Spleen (tissue), 7 donors: ENCODE data around the gene APOBEC3B.
A peak's percentile ranks its signal among the peaks of the same experiment; 100 is the strongest.
"Not testable (repeated sequence)": the region's sequence is repeated elsewhere in the genome, so short reads cannot be mapped to it uniquely, and the experiment has no call there.

Experiments
- POLR2A ChIP-seq, 3 donors: fragments of 450-650 bp; IDR thresholded peaks; one replicate each; pipeline ENCODE4 v1.5.1; 2017; ENCODE audit warnings: antibody characterized with exemption in 3 of 3, mild to moderate bottlenecking in 1 of 3
- POLR2AphosphoS5 ChIP-seq, 3 donors: sonication (generic); formaldehyde crosslinking; IDR thresholded peaks; one replicate each; pipeline ENCODE4 v1.5.1; 2017; ENCODE audit warnings: antibody characterized with exemption in 3 of 3
- TF ChIP-seq, protein P1 (sequence below), 11 experiments: fragments of 200-600 bp in 7 of 11; fragments of 450-650 bp in 4 of 11; sonication (generic) in 4 of 11; IDR thresholded peaks in 8 of 11; conservative IDR thresholded peaks in 3 of 11; 1 replicate in 7 of 11; 2 replicates in 4 of 11; pipeline versions ENCODE4 v1.4.0 to v1.8.0; 2016 to 2021; ENCODE audit warnings: antibody characterized with exemption in 11 of 11, inconsistent platforms in 4 of 11, mild to moderate bottlenecking in 1 of 11
- donor health status: DM: no; HTN: no; CAD: no; lungs with moderate emphysema.
- donor health status: DM: no; HTN: no; CAD: no.
- donor health status: DM: no; HTN: no; CAD: no.

DNA sequence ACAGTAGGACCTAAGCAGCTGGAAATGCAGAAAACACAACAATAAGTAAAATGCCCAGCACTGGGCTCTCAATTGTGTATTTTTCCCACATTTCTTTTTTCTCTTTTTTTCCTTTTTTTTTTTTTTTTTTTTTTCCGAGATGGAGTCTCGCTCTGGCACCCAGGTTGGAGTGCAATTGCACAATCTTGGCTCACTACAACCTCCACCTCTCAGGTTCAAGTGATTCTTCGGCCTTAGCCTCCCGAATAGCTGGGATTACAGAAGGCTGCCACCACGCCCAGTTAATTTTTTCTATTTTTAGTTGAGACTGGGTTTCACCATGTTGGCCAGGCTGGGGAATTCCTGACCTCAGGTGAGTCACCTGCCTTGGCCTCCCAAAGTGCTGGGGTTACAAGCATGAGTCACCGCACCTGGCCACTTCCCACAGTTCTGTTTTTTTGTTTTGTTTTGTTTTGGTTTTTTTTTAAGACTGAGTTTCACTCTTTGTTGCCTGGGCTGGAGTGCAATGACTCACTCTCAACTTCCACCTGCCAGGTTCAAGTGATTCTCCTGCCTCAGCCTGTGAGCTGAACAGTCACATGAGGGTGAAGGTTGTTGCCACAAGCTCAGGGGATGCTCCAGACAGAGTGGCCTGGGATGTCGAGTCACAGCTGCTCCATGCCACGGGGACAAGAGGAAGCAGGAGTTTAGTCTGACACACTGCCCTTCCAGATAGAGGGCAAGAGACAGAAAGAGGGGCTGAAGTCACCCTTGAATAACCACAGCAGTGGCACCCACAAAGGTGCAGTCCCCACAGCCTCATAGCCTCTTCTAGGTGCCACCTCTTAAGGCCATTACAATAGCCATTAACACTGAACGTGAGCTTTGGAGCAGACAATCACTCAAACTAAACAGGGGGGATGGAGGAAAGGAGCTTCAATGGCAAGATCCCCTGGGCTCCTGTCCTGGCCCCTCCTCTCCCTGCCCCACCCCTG is 2.9 kb downstream of the APOBEC3B start:
- peak in 1 of 3 donors; percentile 17 for TF ChIP-seq POLR2AphosphoS5 (IDR thresholded peaks at IDR 0.05)
- TF ChIP-seq, protein P1, sequence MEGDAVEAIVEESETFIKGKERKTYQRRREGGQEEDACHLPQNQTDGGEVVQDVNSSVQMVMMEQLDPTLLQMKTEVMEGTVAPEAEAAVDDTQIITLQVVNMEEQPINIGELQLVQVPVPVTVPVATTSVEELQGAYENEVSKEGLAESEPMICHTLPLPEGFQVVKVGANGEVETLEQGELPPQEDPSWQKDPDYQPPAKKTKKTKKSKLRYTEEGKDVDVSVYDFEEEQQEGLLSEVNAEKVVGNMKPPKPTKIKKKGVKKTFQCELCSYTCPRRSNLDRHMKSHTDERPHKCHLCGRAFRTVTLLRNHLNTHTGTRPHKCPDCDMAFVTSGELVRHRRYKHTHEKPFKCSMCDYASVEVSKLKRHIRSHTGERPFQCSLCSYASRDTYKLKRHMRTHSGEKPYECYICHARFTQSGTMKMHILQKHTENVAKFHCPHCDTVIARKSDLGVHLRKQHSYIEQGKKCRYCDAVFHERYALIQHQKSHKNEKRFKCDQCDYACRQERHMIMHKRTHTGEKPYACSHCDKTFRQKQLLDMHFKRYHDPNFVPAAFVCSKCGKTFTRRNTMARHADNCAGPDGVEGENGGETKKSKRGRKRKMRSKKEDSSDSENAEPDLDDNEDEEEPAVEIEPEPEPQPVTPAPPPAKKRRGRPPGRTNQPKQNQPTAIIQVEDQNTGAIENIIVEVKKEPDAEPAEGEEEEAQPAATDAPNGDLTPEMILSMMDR (IDR thresholded peaks at IDR 0.05 in 8 of 11, conservative IDR thresholded peaks at IDR 0.05 in 3 of 11) = not testable (repeated sequence)
- TF ChIP-seq POLR2A (IDR thresholded peaks at IDR 0.05) = not testable (repeated sequence)
